PFSK-1 (cell line): ENCODE results near the gene BCR.

Experiments
- FOXP2 ChIP-seq: optimal IDR thresholded peaks from 2 replicates; pipeline ENCODE3; 2011; ENCODE audit warnings: borderline replicate concordance, control low read depth, inconsistent platforms; ENCODE audit not compliant: insufficient read depth; ENCODE audit errors: extremely low read length, extremely low read depth
- POLR2AphosphoS5 ChIP-seq: IDR thresholded peaks from 2 replicates; pipeline ENCODE4 v1.6.1; 2012; ENCODE audit warnings: low read depth, mild to moderate bottlenecking, control low read depth, low read length, moderate library complexity
- SIN3A ChIP-seq: IDR thresholded peaks from 2 replicates; pipeline ENCODE4 v1.6.1; 2012; ENCODE audit warnings: mild to moderate bottlenecking, low read length, moderate library complexity, borderline replicate concordance; ENCODE audit not compliant: insufficient read depth
- TAF1 ChIP-seq: IDR thresholded peaks from 2 replicates; pipeline ENCODE4 v1.6.1; 2012; ENCODE audit warnings: low read length, control low read depth, borderline replicate concordance; ENCODE audit not compliant: insufficient read depth
- TF ChIP-seq, protein P1 (sequence below), 2 experiments: IDR thresholded peaks; 2 replicates each; pipeline versions ENCODE4 v1.6.1 to v1.8.0; 2011 to 2012; ENCODE audit warnings: low read depth in 2 of 2, low read length in 2 of 2, control low read depth in 1 of 2, inconsistent platforms in 1 of 2, mild to moderate bottlenecking in 1 of 2, moderate library complexity in 1 of 2; ENCODE audit not compliant: insufficient read depth in 1 of 2

The BCR gene

DNA sequence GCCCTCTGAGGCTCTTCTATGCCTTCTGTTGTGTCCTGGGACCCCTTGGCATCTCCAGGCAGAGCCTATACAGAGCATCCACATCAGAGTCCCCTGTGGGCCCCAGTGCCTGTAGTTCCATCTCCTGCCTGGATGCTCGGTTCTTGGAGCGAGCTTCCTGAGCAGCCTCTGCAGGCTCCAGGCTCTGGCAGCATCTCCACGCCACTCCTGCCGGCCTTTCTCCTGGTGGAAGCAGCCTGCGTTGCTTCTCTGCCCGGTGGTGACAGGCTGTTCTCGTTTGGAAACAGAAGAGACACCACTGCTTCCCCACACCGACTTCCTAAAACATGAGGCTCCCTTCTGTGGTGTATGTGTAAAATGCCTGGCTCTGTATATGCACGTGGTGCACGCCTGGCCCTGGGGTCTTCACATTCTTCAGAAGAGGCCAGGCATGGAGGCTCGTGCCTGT is 52.8 kb downstream of the BCR start:
- TF ChIP-seq, protein P1, sequence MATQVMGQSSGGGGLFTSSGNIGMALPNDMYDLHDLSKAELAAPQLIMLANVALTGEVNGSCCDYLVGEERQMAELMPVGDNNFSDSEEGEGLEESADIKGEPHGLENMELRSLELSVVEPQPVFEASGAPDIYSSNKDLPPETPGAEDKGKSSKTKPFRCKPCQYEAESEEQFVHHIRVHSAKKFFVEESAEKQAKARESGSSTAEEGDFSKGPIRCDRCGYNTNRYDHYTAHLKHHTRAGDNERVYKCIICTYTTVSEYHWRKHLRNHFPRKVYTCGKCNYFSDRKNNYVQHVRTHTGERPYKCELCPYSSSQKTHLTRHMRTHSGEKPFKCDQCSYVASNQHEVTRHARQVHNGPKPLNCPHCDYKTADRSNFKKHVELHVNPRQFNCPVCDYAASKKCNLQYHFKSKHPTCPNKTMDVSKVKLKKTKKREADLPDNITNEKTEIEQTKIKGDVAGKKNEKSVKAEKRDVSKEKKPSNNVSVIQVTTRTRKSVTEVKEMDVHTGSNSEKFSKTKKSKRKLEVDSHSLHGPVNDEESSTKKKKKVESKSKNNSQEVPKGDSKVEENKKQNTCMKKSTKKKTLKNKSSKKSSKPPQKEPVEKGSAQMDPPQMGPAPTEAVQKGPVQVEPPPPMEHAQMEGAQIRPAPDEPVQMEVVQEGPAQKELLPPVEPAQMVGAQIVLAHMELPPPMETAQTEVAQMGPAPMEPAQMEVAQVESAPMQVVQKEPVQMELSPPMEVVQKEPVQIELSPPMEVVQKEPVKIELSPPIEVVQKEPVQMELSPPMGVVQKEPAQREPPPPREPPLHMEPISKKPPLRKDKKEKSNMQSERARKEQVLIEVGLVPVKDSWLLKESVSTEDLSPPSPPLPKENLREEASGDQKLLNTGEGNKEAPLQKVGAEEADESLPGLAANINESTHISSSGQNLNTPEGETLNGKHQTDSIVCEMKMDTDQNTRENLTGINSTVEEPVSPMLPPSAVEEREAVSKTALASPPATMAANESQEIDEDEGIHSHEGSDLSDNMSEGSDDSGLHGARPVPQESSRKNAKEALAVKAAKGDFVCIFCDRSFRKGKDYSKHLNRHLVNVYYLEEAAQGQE (IDR thresholded peaks at IDR 0.05; ENCODE audit: insufficient read depth in 1 of 2, low read depth in 2 of 2, low read length in 2 of 2) = no peak
- TF ChIP-seq FOXP2 = no peak

DNA sequence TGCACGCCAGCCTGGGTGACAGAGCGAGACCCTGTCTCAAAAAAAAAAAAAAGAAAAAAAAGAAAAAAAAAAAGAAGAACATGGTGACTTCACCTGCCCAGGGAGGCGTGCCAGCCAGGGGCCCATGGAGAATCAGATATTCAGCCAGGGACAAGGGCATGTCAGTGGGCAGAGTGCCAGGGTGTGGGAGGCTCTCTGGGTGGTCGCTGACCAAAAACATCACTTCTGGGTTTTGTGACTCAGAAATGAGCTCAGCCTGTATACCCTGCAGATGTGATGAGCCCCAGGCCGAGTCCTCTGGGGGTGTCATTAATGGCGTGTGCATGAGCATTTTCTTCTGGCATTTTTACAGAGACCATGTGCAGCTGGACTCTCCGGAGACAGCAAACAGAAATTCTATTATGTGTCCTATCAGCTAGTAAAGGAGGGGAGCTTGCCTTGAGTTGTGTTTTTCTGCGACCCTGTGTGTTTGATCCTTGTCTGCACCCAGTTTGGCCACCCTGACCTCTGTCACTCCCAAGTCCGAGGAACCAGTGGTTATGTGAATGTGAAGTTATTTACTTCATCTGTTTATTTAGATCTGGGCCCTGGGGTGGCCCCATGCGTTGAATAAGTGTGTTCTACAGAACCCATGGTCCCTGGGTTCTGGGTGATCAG is 53.6 kb downstream of the BCR start:
- TF ChIP-seq, protein P1 (IDR thresholded peaks at IDR 0.05; ENCODE audit: insufficient read depth in 1 of 2, low read depth in 2 of 2, low read length in 2 of 2) = no peak
- no peak for TF ChIP-seq TAF1
- TF ChIP-seq SIN3A = no peak
- TF ChIP-seq FOXP2 = no peak
- no peak for TF ChIP-seq POLR2AphosphoS5

DNA sequence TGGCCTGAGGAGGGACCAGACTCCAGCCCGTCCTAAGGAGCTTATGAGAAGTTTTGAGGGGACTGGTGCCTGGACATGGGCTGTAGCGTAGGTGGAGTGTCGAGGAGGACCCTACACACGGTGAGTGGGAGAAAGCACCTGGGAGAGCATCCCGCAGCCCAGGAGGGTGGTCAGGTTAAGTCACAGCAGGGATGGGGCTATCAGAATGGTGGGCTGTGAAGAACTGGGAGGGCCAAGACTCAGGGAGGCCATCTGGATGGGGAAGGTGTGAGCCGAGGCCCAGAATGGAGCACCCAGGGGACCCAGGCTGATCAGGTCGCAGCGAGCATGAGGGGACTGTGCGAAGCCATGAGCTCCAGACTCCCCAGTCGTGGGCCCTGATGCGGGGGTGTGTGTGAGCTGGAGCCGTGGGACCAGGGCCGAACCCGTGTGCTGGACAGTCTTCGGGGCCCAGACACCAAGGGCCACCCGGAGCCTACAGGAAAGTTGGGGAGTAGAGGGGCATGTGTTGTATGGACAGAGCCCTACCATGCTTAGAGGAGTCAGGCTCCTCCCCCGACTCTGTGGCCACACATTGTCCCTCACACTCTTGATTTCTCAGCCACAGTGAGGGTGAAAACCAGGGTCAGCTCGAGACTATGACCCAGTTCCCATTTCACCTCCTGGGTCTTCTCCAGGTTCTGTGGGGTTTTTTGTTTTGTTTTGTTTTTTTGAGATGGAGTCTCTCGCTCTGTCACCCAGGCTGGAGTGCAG is 54.3 kb downstream of the BCR start:
- TF ChIP-seq, protein P1 (IDR thresholded peaks at IDR 0.05; ENCODE audit: insufficient read depth in 1 of 2, low read depth in 2 of 2, low read length in 2 of 2) = no peak
- TF ChIP-seq POLR2AphosphoS5 (no peak), SIN3A (no peak), FOXP2 (no peak), TAF1 (no peak)

DNA sequence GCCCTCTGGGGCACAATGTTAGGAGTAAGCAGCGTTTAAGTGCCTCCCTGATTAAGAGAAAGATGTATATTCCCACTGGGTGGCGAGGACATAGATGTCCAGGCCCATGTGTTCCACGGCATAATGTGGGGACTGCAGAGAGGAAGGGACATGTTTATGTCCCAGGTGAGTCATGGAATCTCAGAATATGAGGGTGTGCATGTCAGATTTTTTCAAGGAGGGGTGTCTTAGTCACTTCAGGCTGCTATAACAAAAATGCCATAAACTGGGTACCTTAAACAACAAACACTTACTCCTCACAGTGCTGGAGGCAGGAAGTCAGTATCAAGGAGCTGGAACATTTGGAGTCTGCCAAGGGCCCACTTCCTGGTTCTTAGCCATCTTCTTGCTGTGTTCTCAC is 55.1 kb downstream of the BCR start:
- no peak for TF ChIP-seq POLR2AphosphoS5
- TF ChIP-seq SIN3A = no peak
- no peak for TF ChIP-seq TAF1
- TF ChIP-seq, protein P1 (IDR thresholded peaks at IDR 0.05; ENCODE audit: insufficient read depth in 1 of 2, low read depth in 2 of 2, low read length in 2 of 2) = no peak
- no peak for TF ChIP-seq FOXP2
